GM06990 (cell line): ENCODE results near the gene ZFYVE9.
"Not testable (repeated sequence)": the region's sequence is repeated elsewhere in the genome, so short reads cannot be mapped to it uniquely, and the experiment has no call there.

ENCODE experiments used
- DNase-seq: peaks from one replicate; pipeline ENCODE4 v3.0.0-alpha.2; 2011; ENCODE audit not compliant: insufficient read length; ENCODE audit errors: extremely low read depth
- H3K27me3 ChIP-seq: replicated peaks from 2 replicates; pipeline ENCODE4 v1.6.0; 2011; ENCODE audit warnings: low read length; ENCODE audit not compliant: control insufficient read depth, insufficient read depth
- H3K36me3 ChIP-seq: 2 replicates; pipeline ENCODE4 v1.5.1; 2011; ENCODE audit warnings: low read length; ENCODE audit not compliant: control insufficient read depth, insufficient read depth
- H3K4me3 ChIP-seq: replicated peaks from 2 replicates; pipeline ENCODE4 v1.5.1; 2011; ENCODE audit warnings: low read depth, mild to moderate bottlenecking, control low read depth, low read length
- CTCF ChIP-seq: IDR thresholded peaks from 2 replicates; pipeline ENCODE4 v1.5.1; 2011; ENCODE audit warnings: low read length, control low read depth, mild to moderate bottlenecking, inconsistent platforms; ENCODE audit not compliant: insufficient read depth, poor library complexity, severe bottlenecking

Gene ZFYVE9, protein sequence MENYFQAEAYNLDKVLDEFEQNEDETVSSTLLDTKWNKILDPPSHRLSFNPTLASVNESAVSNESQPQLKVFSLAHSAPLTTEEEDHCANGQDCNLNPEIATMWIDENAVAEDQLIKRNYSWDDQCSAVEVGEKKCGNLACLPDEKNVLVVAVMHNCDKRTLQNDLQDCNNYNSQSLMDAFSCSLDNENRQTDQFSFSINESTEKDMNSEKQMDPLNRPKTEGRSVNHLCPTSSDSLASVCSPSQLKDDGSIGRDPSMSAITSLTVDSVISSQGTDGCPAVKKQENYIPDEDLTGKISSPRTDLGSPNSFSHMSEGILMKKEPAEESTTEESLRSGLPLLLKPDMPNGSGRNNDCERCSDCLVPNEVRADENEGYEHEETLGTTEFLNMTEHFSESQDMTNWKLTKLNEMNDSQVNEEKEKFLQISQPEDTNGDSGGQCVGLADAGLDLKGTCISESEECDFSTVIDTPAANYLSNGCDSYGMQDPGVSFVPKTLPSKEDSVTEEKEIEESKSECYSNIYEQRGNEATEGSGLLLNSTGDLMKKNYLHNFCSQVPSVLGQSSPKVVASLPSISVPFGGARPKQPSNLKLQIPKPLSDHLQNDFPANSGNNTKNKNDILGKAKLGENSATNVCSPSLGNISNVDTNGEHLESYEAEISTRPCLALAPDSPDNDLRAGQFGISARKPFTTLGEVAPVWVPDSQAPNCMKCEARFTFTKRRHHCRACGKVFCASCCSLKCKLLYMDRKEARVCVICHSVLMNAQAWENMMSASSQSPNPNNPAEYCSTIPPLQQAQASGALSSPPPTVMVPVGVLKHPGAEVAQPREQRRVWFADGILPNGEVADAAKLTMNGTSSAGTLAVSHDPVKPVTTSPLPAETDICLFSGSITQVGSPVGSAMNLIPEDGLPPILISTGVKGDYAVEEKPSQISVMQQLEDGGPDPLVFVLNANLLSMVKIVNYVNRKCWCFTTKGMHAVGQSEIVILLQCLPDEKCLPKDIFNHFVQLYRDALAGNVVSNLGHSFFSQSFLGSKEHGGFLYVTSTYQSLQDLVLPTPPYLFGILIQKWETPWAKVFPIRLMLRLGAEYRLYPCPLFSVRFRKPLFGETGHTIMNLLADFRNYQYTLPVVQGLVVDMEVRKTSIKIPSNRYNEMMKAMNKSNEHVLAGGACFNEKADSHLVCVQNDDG (N-terminal part only)

GRCh38 chr1:52141513-52142219 lies at the start of gene ZFYVE9:
TSS of gene ZFYVE9 (plus strand) at chr1:52142089. CDS start at chr1:52233207, 91,118 bp downstream.
- peak within 1 kb of the TSS; percentile 75 for H3K4me3 ChIP-seq
- no peaks in the 10 kb centered on the region for H3K27me3 ChIP-seq
- no peaks in the 10 kb centered on the region for H3K36me3 ChIP-seq
- DNase-seq: peak; percentile 86
- TF ChIP-seq CTCF: peak; percentile 40

DNA sequence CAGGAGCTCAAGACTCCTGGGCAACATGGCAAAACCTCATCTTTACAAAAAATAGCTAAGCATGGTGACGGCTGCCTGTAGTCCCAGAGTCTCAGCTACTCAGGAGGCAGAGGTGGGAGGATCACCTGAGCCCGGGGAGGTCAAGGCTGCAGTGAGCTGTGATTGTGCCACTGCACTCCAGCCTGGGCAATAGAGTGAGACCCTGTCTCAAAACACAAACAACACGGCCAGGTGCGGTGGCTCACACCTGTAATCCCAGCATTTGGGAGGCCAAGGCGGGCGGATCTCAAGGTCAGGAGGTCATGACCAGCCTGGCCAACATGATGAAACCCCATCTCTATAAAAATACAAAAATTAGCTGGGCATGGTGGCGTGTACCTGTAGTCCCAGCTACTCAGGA lies 47.6 kb upstream of the ZFYVE9 start:
- not testable (repeated sequence) for H3K4me3 ChIP-seq, H3K27me3 ChIP-seq, DNase-seq, H3K36me3 ChIP-seq

GRCh38 chr1:52096216-52096615 lies 45.7 kb upstream of the ZFYVE9 start:
- Histone ChIP-seq H3K36me3 (no peaks in the 10 kb centered on the region; the same call in 1 of the 2 replicates), H3K27me3 (no peaks in the 10 kb centered on the region), H3K4me3 (no peak overlapping the region)
- TF ChIP-seq CTCF: no peak
- no peak for DNase-seq

- no peak for DNase-seq
- Histone ChIP-seq H3K4me3 (no peak overlapping the region), H3K36me3 (no peaks in the 10 kb centered on the region), H3K27me3 (no peaks in the 10 kb centered on the region)
- TF ChIP-seq CTCF: no peak
Measured at GRCh38 chr1:52098139-52098871, 43.6 kb upstream of the ZFYVE9 start.

DNA sequence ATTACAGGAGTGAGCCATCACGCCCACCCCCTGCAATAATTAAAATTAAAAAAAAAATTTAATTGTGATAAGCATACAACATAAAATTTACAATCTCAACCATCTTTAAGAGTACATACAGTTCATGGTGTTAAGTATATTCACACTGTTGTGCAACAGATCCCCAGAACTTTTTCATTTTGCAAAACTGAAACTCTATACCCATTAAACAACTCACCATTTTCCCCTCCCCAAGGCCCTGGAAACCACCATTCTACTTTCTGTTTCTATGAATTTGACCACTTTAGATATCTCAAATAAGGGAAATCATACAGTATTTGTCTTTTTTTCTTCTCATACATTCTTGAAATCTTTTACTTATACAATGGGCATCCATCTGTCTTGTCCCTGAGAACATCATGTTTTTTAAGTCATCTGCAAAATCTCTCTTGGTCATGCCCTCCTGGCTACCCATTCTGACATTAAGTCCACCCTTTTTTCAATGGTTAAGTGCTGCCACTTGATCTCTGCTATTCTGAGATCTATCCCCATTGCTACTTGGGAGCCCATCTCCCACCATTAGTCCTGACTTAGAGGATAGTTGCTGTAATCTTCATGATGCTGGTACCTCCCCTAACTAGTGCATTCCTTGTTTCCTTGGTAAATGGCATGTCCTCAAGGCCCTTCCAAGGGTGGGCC lies 39.4 kb upstream of the ZFYVE9 start:
- DNase-seq: peak; percentile 11
- Histone ChIP-seq H3K27me3 (no peaks in the 10 kb centered on the region), H3K36me3 (no peaks in the 10 kb centered on the region), H3K4me3 (no peak overlapping the region)
- TF ChIP-seq CTCF: no peak
